ENCODE measurements around the gene RNU1-4. TPM values are rescaled to one million over a fixed set of nuclear protein-coding genes. Genes with fewer than 3 reads are reported as not detected.
"Not testable (repeated sequence)": the region's sequence is repeated elsewhere in the genome, so short reads cannot be mapped to it uniquely, and the experiment has no call there.

RNU1-4 gene
- polyA plus RNA-seq, 1 experiment: not detected

DNA sequence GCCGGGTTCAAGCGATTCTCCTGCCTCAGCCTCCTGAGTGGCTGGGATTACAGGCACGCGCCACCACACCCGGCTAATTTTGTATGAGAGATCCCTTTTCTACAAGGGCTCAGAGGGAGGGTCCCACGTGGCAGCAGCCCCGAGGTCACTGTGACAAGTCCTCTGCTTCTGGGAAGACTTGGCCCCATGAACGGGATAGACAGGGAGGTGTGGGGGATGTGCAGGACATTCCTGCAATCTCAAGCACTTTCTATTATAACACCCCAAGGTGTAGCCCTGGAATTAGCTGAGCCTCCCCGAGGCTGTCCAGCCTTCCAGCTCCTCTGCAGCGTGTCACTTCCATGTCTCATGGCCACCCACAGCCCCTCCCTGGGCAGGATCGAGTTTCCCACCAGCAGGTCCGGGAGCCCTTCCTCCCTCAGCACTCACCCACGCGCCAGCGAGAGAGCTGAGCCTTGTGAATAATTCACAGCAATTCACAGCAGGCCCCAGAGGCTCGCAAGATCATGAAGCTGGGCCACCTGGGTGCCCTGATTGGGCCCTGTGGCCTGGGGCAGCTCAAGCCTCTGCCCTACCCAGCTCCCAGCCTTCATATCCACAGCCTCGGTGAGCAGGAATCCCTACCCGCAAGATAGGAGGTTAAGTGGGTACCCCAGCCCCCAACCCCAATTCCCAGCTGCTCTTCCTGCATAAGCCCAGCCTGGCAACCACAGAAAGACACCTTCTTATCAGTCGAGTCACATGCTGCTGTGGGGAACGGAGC lies 22.8 kb upstream of the RNU1-4 start:
- no peak overlapping the region for H3K4me3 ChIP-seq (ENCODE audit: low read depth, low read length)
- CTCF ChIA-PET: interaction anchor here (0.8 to 1.7 kb wide), 2 partner anchors 8 to 10 kb away, joined by 3 to 8 read pairs; no protein-coding TSS in a partner anchor
- peaks cover 45% of the 10 kb centered on the region for H3K27me3 ChIP-seq (ENCODE audit: control insufficient read depth, insufficient read depth, low read length)
- H3K27ac ChIP-seq (ENCODE audit: low read depth, low read length): no peak overlapping the region
- POLR2A ChIA-PET: no interaction called here
- DNase-seq (ENCODE audit: low read depth, low spot score): no peak
- H3K9me3 ChIP-seq (ENCODE audit: control insufficient read depth, insufficient read depth, low read length): no peaks in the 10 kb centered on the region; the same call in 1 of the 2 replicates
- TF ChIP-seq, protein P1, sequence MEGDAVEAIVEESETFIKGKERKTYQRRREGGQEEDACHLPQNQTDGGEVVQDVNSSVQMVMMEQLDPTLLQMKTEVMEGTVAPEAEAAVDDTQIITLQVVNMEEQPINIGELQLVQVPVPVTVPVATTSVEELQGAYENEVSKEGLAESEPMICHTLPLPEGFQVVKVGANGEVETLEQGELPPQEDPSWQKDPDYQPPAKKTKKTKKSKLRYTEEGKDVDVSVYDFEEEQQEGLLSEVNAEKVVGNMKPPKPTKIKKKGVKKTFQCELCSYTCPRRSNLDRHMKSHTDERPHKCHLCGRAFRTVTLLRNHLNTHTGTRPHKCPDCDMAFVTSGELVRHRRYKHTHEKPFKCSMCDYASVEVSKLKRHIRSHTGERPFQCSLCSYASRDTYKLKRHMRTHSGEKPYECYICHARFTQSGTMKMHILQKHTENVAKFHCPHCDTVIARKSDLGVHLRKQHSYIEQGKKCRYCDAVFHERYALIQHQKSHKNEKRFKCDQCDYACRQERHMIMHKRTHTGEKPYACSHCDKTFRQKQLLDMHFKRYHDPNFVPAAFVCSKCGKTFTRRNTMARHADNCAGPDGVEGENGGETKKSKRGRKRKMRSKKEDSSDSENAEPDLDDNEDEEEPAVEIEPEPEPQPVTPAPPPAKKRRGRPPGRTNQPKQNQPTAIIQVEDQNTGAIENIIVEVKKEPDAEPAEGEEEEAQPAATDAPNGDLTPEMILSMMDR (IDR thresholded peaks at IDR 0.05; ENCODE audit: low read depth, low read length): no peak

DNA sequence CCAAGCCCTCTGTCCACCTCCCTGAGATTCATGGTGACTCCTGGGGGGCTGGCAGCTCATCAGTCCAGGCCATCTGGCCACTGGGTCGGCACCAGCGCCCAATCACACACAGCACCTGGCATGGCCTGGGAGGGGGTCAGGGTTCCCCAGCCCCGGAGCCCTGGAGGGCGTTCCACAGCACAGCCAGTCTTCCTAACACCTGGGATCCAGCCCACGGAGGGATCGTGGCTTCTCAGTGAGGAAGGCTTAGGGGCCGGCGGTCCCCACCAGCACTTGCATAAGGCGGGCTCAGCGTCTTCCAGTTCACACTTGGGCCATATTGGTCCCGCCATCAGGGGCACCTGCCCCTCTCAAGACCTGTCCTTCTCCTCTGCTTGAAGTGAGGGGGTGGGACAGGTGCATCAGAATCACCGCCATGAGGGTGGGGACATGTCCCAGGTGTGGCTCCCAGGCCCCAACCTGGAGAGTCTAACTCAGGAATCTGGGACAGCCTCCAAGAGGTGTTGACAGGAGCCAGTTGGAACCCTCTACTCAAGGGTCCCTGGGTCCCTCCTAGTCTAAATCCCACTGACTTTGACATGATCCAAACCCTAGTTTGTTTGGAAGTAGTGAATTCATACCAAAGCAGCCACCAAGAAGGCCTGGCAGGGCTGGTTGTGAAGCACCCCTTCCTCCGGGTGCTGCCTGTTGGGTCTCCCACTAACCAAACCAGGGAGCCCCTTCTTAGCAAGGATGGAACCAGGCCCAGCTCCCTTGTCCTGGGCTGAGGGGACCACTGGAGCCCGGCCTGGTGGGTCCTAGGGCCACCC lies 22.0 kb upstream of the RNU1-4 start:
- CTCF ChIA-PET: interaction anchor here (0.8 to 1.7 kb wide), 3 partner anchors 9 to 11 kb away, joined by 3 to 8 read pairs (median 3); no protein-coding TSS in a partner anchor
- H3K4me3 ChIP-seq (ENCODE audit: low read depth, low read length); H3K27ac ChIP-seq (ENCODE audit: low read depth, low read length); H3K9me3 ChIP-seq (ENCODE audit: control insufficient read depth, insufficient read depth, low read length); POLR2A ChIA-PET; DNase-seq (ENCODE audit: low read depth, low spot score): not testable (repeated sequence)
- H3K27me3 ChIP-seq (ENCODE audit: control insufficient read depth, insufficient read depth, low read length): peaks cover 46% of the 10 kb centered on the region

DNA sequence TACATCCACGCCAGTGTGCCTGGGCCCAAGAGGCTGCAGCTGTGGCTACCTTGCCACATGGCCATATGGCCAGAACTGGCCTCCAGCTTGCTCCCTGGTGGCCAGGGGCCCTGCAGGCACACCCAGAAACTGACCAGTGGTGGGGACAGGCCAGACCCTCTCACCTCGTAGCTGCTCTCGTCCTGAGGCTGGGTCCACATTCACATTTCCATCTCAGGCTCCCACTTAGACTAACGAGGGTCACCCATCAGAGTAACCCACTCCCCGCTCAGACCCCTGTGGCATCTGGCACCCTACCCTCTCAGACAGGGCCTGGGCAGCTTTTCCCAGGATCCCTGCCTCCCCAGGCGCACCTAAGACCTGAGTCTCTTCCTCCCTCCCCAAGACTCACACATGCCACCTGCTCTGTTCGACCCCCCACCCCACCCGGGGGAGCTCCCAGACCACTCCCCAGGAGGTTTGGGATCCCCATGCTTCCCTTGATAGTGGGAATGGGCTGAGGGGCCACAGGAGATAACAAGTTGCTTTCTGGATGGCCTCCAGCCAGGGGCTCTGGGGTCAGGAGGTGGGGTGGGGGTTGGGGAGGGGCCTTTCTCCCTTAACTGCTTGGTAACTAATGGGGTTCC lies 21.3 kb upstream of the RNU1-4 start:
- ChIA-PET CTCF (interaction anchor here (1.3 kb wide), 1 partner anchor 10 kb away, joined by 3 read pairs; no protein-coding TSS in a partner anchor), POLR2A (no interaction called here)
- DNase-seq (ENCODE audit: low read depth, low spot score): no peak
- TF ChIP-seq, protein P1 (IDR thresholded peaks at IDR 0.05; ENCODE audit: low read depth, low read length): no peak
- Histone ChIP-seq H3K9me3 (ENCODE audit: control insufficient read depth, insufficient read depth, low read length) (no peaks in the 10 kb centered on the region; the same call in 1 of the 2 replicates), H3K4me3 (ENCODE audit: low read depth, low read length) (no peak overlapping the region), H3K27me3 (ENCODE audit: control insufficient read depth, insufficient read depth, low read length) (peaks cover 50% of the 10 kb centered on the region), H3K27ac (ENCODE audit: low read depth, low read length) (no peak overlapping the region)

DNA sequence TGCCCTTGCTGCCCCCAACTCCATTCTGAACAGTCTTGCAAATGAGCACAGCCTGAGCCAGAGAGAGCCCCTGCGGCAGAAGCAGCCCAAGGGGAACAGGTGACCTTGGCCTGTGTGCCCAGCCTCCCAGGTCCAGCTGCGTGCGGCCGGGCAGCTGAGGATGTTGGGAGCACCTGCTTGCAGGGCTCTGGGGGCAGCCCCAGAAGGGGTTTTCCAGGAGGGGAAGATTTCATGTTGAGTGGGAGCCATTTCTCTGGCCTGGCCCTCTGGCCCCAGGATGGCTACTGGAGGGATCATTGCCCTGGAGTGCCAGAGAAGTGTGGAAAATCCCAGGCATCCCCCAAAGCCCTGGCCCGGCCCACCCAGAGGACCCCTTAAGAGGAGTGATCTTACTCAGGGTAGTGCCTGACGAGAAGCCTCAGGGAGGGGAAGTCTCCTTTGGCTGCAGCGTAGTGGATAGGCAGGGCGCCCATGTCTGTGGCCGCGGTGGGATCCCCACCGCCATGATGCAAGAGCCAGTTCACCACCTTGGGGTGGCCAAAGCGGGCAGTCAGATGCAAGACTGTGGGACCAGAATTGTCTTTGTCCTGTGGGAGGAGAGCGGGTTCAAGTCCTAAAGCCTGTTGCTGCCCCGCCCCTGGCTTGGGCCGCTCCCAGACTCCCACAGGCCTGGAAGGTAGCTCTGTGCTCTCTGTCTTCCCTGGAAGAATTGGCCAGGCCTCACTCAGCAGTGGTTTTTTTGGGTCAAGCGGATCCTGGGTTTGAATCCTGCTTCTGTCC lies 20.6 kb upstream of the RNU1-4 start:
- POLR2A ChIA-PET: no interaction called here
- H3K9me3 ChIP-seq (ENCODE audit: control insufficient read depth, insufficient read depth, low read length): peaks cover under 1% of the 10 kb centered on the region; the same call in 1 of the 2 replicates
- TF ChIP-seq, protein P1 (IDR thresholded peaks at IDR 0.05; ENCODE audit: low read depth, low read length): no peak
- no peak overlapping the region for H3K27ac ChIP-seq (ENCODE audit: low read depth, low read length)
- no peak overlapping the region for H3K4me3 ChIP-seq (ENCODE audit: low read depth, low read length)
- CTCF ChIA-PET: interaction anchor here (1.3 kb wide), 1 partner anchor 11 kb away, joined by 3 read pairs; no protein-coding TSS in a partner anchor
- DNase-seq (ENCODE audit: low read depth, low spot score): no peak
- H3K27me3 ChIP-seq (ENCODE audit: control insufficient read depth, insufficient read depth, low read length): peaks cover 56% of the 10 kb centered on the region
